H9 (cell line): Measurements from ENCODE around the gene ENO3. TPM values are rescaled to one million over a fixed set of nuclear protein-coding genes. Genes with fewer than 3 reads are reported as not detected.

Experiments
- DNase-seq: peaks from one replicate; pipeline ENCODE4 v3.0.0-alpha.2; 2017
- H2AFZ ChIP-seq: one replicate; pipeline ENCODE4 v1.6.1; 2013; ENCODE audit warnings: mild to moderate bottlenecking, low read length, control low read depth, moderate library complexity
- H2AK5ac ChIP-seq: 2 replicates; pipeline ENCODE4 v1.6.1; 2013; ENCODE audit warnings: low read length, control low read depth, mixed read lengths; ENCODE audit not compliant: insufficient read length
- H2BK120ac ChIP-seq: one replicate; pipeline ENCODE4 v1.6.1; 2013; ENCODE audit warnings: low read depth, mild to moderate bottlenecking, low read length, control low read depth, inconsistent platforms; ENCODE audit not compliant: poor library complexity, severe bottlenecking
- H2BK12ac ChIP-seq: 2 replicates; pipeline ENCODE4 v1.6.1; 2013; ENCODE audit warnings: low read length, control low read depth, mixed read lengths, low read depth; ENCODE audit not compliant: insufficient read length
- H2BK15ac ChIP-seq: 2 replicates; pipeline ENCODE4 v1.6.1; 2013; ENCODE audit warnings: low read depth, low read length, control low read depth
- H2BK20ac ChIP-seq: one replicate; pipeline ENCODE4 v1.6.1; 2013; ENCODE audit warnings: low read depth, mild to moderate bottlenecking, low read length, control low read depth, inconsistent platforms; ENCODE audit not compliant: poor library complexity, severe bottlenecking
- H2BK5ac ChIP-seq: 2 replicates; pipeline ENCODE4 v1.6.1; 2013; ENCODE audit warnings: low read length, control low read depth, mixed read lengths; ENCODE audit not compliant: insufficient read length
- H3K14ac ChIP-seq: 2 replicates; pipeline ENCODE4 v1.6.1; 2013; ENCODE audit warnings: low read length, control low read depth; ENCODE audit not compliant: insufficient read depth
- H3K18ac ChIP-seq: 2 replicates; pipeline ENCODE4 v1.6.1; 2013; ENCODE audit warnings: low read depth, mild to moderate bottlenecking, mixed read lengths, low read length, control low read depth; ENCODE audit not compliant: insufficient read length
- H3K23ac ChIP-seq: 2 replicates; pipeline ENCODE4 v1.6.1; 2013; ENCODE audit warnings: low read length, control low read depth, mixed read lengths, low read depth; ENCODE audit not compliant: insufficient read length
- H3K23me2 ChIP-seq: 2 replicates; pipeline ENCODE4 v1.6.1; 2013; ENCODE audit warnings: low read depth, mild to moderate bottlenecking, mixed read lengths, low read length, control low read depth; ENCODE audit not compliant: insufficient read length, poor library complexity, severe bottlenecking
- H3K27ac ChIP-seq: 2 replicates; pipeline ENCODE4 v1.5.1; 2013; ENCODE audit warnings: low read length, control low read depth, mixed read lengths, low read depth; ENCODE audit not compliant: insufficient read length
- H3K27me3 ChIP-seq: 2 replicates; pipeline ENCODE4 v1.6.1; 2013; ENCODE audit warnings: low read length, control low read depth, inconsistent platforms; ENCODE audit not compliant: insufficient read depth
- H3K4ac ChIP-seq: 2 replicates; pipeline ENCODE4 v1.6.1; 2013; ENCODE audit warnings: low read depth, mild to moderate bottlenecking, control low read depth, inconsistent platforms, low read length, moderate library complexity
- H3K4me1 ChIP-seq: 2 replicates; pipeline ENCODE4 v1.6.1; 2013; ENCODE audit warnings: low read length, control low read depth, inconsistent platforms; ENCODE audit not compliant: insufficient read depth
- H3K4me2 ChIP-seq: 2 replicates; pipeline ENCODE4 v1.6.1; 2013; ENCODE audit warnings: low read length, control low read depth, mixed read lengths; ENCODE audit not compliant: insufficient read length, insufficient read depth
- H3K56ac ChIP-seq: 2 replicates; pipeline ENCODE4 v1.6.1; 2013; ENCODE audit warnings: low read depth, mild to moderate bottlenecking, mixed read lengths, low read length, control low read depth; ENCODE audit not compliant: insufficient read length
- H3K79me1 ChIP-seq: 2 replicates; pipeline ENCODE4 v1.6.1; 2013; ENCODE audit warnings: low read depth, mild to moderate bottlenecking, moderate library complexity, low read length, control low read depth, inconsistent platforms; ENCODE audit not compliant: insufficient read depth, poor library complexity, severe bottlenecking
- H3K79me2 ChIP-seq: 2 replicates; pipeline ENCODE4 v1.6.1; 2013; ENCODE audit warnings: low read length, control low read depth, inconsistent platforms; ENCODE audit not compliant: insufficient read depth
- H3K9ac ChIP-seq: 2 replicates; pipeline ENCODE4 v1.6.1; 2013; ENCODE audit warnings: low read length, control low read depth, mixed read lengths; ENCODE audit not compliant: insufficient read length; ENCODE audit errors: extremely low read depth
- H3K9me3 ChIP-seq: one replicate; pipeline ENCODE4 v1.6.1; 2013; ENCODE audit warnings: low read depth, low read length, inconsistent platforms; ENCODE audit not compliant: control insufficient read depth
- H3T11ph ChIP-seq: one replicate; pipeline ENCODE4 v1.6.1; 2013; ENCODE audit warnings: mild to moderate bottlenecking, low read length, control low read depth, inconsistent platforms
- H4K20me1 ChIP-seq: one replicate; pipeline ENCODE4 v1.6.1; 2013; ENCODE audit not compliant: control insufficient read depth, insufficient read length, insufficient read depth
- H4K5ac ChIP-seq: 2 replicates; pipeline ENCODE4 v1.6.1; 2013; ENCODE audit warnings: low read depth, mild to moderate bottlenecking, mixed read lengths, low read length, control low read depth; ENCODE audit not compliant: insufficient read length
- H4K8ac ChIP-seq: replicated peaks from 2 replicates; pipeline ENCODE4 v1.6.1; 2013; ENCODE audit warnings: low read length, control low read depth, mixed read lengths, low read depth; ENCODE audit not compliant: insufficient read length
- H4K91ac ChIP-seq: 2 replicates; pipeline ENCODE4 v1.6.1; 2013; ENCODE audit warnings: low read depth, mild to moderate bottlenecking, moderate library complexity, mixed read lengths, low read length, control low read depth; ENCODE audit not compliant: insufficient read length
- H3K27ac Mint-ChIP-seq, 3 experiments: 2 replicates in 2 of 3; 3 replicates in 1 of 3; pipeline ENCODE4 v1.8.0; 2020 to 2021; ENCODE audit warnings: mixed read lengths in 3 of 3, mild to moderate bottlenecking in 1 of 3, moderate library complexity in 1 of 3
- H3K27me3 Mint-ChIP-seq: 2 replicates; pipeline ENCODE4 v1.8.0; 2021; ENCODE audit warnings: low read depth, mild to moderate bottlenecking, moderate library complexity, mixed read lengths
- H3K36me3 Mint-ChIP-seq, 3 experiments: 2 replicates in 2 of 3; 3 replicates in 1 of 3; pipeline ENCODE4 v1.8.0; 2020 to 2021; ENCODE audit warnings: low read depth in 3 of 3, mixed read lengths in 3 of 3; ENCODE audit not compliant: insufficient read depth in 1 of 3
- H3K4me1 Mint-ChIP-seq, 2 experiments: 2 replicates each; pipeline ENCODE4 v1.8.0; 2020; ENCODE audit warnings: mixed read lengths in 2 of 2
- H3K4me3 Mint-ChIP-seq, 2 experiments: 2 replicates in 1 of 2; 3 replicates in 1 of 2; pipeline ENCODE4 v1.8.0; 2020 to 2021; ENCODE audit warnings: mild to moderate bottlenecking in 2 of 2, mixed read lengths in 2 of 2, moderate library complexity in 1 of 2
- H3K9me3 Mint-ChIP-seq, 2 experiments: 2 replicates in 1 of 2; 3 replicates in 1 of 2; pipeline ENCODE4 v1.8.0; 2020; ENCODE audit warnings: mild to moderate bottlenecking in 2 of 2, mixed read lengths in 2 of 2, moderate library complexity in 1 of 2
- total RNA-seq: library from RNA; stranded (reverse); gene quantifications from 2 replicates; pipeline ENCODE4 v1.2.1, GENCODE V29; 2021
- TF ChIP-seq, protein P1 (sequence below): fragments of 200-600 bp; sonication (generic); conservative IDR thresholded peaks from 3 replicates; pipeline ENCODE4 v1.8.0; 2021; ENCODE audit warnings: antibody characterized with exemption, mild to moderate bottlenecking

The ENO3 gene
- total RNA-seq, 1 experiment from 2014 or later, result 25.4 TPM

DNA sequence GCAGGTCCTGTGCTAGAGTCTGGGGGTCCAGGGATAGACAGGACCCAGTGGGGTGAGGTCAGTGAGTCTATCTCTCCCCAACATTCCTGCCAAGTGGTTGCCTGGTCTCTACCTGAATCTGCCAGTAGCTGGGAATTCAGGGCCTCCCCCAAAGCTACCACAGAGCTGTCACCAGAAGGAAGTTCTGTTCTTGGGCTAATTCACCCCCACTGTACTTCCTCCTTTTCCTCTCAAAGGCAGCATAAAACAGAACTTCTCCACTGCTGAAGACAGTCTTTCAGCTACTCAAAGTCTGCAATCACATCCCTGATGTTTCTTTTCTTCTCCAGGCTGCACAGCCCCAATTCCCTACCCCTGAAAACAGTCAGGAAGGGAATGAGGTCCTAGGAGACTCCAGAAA, 27.8 kb downstream of the ENO3 start:
- H3K27me3 ChIP-seq, result peaks cover 23% of the 10 kb centered on the region; the same call in 1 of the 2 replicates
- H3K4me1 Mint-ChIP-seq, result peaks cover 9 to 12% of the 10 kb centered on the region in 2 experiments
- H3K27ac Mint-ChIP-seq, result no peak overlapping the region
- no peaks in the 10 kb centered on the region for H4K20me1 ChIP-seq
- no peaks in the 10 kb centered on the region for H3K9me3 ChIP-seq
- no peak overlapping the region for H2BK15ac ChIP-seq
- H3K4ac ChIP-seq, result no peak overlapping the region
- DNase-seq, result no peak
- no peak overlapping the region for H3K4me3 Mint-ChIP-seq
- H3K27ac ChIP-seq, result no peak overlapping the region
- H3K4me1 ChIP-seq, result peaks cover 4% of the 10 kb centered on the region; the same call in 1 of the 2 replicates
- TF ChIP-seq, protein P1, sequence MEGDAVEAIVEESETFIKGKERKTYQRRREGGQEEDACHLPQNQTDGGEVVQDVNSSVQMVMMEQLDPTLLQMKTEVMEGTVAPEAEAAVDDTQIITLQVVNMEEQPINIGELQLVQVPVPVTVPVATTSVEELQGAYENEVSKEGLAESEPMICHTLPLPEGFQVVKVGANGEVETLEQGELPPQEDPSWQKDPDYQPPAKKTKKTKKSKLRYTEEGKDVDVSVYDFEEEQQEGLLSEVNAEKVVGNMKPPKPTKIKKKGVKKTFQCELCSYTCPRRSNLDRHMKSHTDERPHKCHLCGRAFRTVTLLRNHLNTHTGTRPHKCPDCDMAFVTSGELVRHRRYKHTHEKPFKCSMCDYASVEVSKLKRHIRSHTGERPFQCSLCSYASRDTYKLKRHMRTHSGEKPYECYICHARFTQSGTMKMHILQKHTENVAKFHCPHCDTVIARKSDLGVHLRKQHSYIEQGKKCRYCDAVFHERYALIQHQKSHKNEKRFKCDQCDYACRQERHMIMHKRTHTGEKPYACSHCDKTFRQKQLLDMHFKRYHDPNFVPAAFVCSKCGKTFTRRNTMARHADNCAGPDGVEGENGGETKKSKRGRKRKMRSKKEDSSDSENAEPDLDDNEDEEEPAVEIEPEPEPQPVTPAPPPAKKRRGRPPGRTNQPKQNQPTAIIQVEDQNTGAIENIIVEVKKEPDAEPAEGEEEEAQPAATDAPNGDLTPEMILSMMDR, result no peak
- H3K9me3 Mint-ChIP-seq, result no peaks in the 10 kb centered on the region
- H3K56ac ChIP-seq, result no peak overlapping the region
- no peak overlapping the region for H2BK12ac ChIP-seq
- no peak overlapping the region for H4K8ac ChIP-seq
- H2AFZ ChIP-seq, result no peak overlapping the region
- H3K9ac ChIP-seq, result no peak overlapping the region
- no peak overlapping the region for H4K5ac ChIP-seq
- H3K14ac ChIP-seq, result no peak overlapping the region
- H3K4me2 ChIP-seq, result no peak overlapping the region
- no peak overlapping the region for H4K91ac ChIP-seq
- no peak overlapping the region for H3K18ac ChIP-seq
- H2AK5ac ChIP-seq, result no peak overlapping the region
- no peak overlapping the region for H2BK20ac ChIP-seq
- H3T11ph ChIP-seq, result no peak overlapping the region
- no peak overlapping the region for H2BK5ac ChIP-seq
- peaks cover 0 to 35% (median 7%) of the 10 kb centered on the region in 3 experiments; a peak in 3 of 7 replicates for H3K36me3 Mint-ChIP-seq
- no peaks in the 10 kb centered on the region for H3K23me2 ChIP-seq
- H3K27me3 Mint-ChIP-seq, result peaks cover 81% of the 10 kb centered on the region
- no peaks in the 10 kb centered on the region for H3K79me2 ChIP-seq
- H3K23ac ChIP-seq, result no peak overlapping the region
- H2BK120ac ChIP-seq, result no peak overlapping the region
- no peaks in the 10 kb centered on the region for H3K79me1 ChIP-seq
